NCI-H1105 (cell line): ENCODE data around the gene OTOG.

Experiments used
- DNase-seq: peaks from one replicate; lab custom pipeline; 2025; lab: John Stamatoyannopoulos, UW

OTOG gene

GRCh38 chr11:17541330-17541885, 5.7 kb upstream of the OTOG start:
- DNase-seq = no peak

DNA sequence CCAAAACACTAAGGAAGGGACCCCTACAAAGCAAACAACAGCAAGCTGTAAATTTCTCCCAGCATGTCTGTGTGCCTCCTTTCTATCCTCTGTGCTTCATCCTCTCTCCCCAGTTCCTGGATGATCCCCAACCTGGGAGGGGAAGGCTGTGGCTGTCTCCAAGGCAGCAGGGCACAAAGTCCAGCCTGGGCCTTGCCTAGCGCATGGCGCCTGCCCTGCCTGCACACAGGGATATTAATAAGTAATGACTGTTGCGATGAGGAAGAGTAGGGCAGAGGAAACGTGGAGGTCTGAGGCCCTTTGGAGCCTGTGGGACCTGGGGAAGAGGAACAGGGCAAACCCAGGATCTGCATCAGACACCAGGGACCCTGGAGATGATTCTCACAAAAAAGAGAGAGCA, 4.8 kb upstream of the OTOG start:
- no peak for DNase-seq

DNA sequence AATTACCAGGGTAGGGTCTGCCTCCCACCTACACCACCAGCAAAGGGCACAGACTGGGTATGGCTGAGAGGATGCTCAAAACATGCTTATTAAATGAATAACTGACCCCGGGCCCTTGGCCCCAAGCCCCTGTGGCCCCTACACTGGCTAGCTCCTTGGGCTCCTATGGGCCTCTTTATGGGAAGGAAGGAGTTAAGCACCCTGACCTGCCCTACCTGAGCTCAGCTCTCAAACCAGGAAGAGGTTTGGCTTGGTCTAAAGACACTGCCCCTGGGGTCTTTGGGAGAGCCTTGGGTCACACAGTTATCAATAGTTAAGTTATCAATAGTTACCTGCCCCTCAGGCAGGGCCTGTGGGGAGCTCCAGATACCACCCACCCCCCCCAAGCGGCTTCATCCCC, 4.0 kb upstream of the OTOG start:
- DNase-seq = no peak

- no peak for DNase-seq
Measured at GRCh38 chr11:17543574-17544180, 3.4 kb upstream of the OTOG start.

GRCh38 chr11:17544181-17544622, 2.9 kb upstream of the OTOG start, which contains the start of gene USH1C:
Gene USH1C (minus strand): TSS chr11:17544416. CDS start chr11:17544307, 109 bp downstream.
- DNase-seq = no peak

GRCh38 chr11:17546240-17546639, 819 bp upstream of the OTOG start:
- no peak for DNase-seq

DNA sequence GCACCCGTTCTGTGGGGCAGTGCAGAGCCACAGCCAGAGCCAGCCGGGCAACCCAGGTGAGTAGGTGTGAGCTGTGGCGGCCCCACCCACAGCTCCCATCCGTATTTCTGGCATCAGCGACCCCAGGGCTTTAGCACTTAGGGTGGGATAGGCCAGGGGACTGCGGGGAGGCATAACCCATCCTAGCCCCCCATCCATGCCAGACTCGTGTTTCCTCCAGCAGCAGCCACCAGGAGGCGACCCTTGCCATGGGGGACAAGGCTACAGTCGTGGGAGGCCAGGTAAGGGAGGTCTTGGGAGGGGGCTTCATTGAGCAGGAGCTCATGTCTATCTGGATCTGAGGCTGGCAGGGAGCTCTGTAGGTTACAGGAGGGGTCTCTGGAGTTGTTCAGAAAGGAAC, 873 bp downstream of the OTOG start:
- no peak for DNase-seq

DNA sequence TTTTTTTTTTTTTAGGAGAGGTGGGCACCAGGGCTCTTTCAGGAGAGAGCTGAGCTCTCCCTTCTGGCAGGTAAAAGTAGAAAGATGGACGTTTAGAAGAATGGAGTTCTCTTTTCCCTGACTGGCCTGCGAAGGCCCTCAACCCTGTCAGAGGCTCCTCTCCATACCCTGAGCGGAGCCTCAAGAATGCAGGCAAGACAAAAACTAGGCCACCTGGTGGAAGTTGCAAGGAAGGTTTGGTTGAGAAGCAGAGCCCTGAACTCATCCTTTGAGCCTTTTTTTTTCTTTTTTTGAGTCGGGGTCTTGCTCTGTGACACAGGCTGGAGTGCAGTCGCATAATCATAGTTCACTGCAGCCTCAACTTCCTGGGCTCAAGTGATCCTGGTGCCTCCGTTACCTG, 1.4 kb downstream of the OTOG start:
- no peak for DNase-seq

- DNase-seq = no peak
Measured at GRCh38 chr11:17550450-17551346, 3.6 kb downstream of the OTOG start.

DNA sequence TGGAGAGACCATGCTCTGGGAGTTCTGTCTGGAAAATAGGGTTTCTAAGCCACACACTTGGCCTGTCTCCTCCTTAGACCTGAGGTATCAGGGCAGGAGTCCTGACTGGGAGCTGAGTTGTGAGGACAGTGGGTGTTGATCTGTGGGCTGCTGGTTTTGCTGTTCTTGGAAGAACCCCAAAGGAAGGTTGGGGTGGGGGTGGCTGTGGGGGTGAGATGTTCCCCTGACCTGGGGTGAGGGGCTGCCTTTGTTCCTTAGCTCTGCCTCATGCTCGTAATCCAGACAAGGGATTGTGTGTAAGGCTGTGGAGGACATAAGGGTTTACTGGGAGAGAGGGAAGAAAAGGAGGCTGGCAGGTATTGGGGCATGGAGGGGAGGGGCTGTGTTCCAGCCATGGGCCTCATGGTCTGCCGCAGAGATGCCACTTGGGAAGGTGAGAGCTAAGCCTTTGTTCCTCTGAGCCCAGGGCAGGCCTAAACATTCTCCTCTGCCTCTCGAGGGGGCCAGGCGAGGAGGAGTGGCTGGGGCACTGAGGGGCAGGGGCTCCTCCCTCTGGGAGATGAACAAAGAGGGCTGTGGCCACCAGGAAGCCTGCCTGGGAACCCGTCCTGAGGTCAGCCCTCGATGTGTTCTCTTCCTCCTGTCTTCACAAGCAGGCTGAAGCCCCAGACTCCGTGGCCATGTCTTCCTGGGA, 4.4 kb downstream of the OTOG start:
- no peak for DNase-seq

DNA sequence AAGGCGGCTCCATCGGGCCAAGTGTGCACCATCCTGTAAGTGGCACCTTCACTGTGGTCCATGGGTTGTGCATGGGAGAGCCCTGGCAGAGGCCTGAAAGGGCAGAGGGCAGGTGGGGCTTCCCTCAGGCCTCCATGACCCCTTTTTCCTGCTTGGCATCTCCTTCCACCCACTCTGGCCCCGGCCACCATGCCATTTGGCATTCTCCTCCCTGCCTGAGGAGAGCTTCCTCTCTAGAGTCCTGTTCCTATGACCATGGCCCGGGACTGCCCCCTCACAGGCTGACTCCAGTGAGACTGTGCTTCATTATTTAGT, 4.9 kb downstream of the OTOG start:
- DNase-seq = no peak

- no peak for DNase-seq
Measured at GRCh38 chr11:17552392-17553248, 5.6 kb downstream of the OTOG start.

GRCh38 chr11:17553249-17553546, 6.1 kb downstream of the OTOG start:
- DNase-seq = no peak

- DNase-seq = no peak
Measured at GRCh38 chr11:17554487-17554886, 7.4 kb downstream of the OTOG start.

DNA sequence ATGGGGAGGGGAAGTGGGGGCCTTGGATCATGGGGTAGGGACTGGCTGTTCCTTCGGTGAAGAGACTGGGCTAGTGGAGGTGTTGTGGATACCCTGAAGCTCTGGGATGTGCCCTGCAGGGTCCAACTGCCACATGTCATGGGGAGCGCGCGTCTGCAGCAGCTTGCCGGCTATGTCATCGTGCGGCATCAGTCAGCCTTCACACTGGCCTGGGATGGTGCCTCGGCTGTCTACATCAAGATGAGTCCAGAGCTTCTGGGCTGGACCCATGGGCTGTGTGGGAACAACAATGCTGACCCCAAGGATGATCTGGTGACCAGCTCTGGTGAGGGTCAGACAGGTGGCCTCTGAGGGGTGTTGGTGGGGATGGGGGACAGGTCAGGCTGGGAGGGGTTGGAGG, 9.9 kb downstream of the OTOG start:
- no peak for DNase-seq

GRCh38 chr11:17558025-17558780, 11.1 kb downstream of the OTOG start:
- DNase-seq = no peak

GRCh38 chr11:17558916-17559315, 11.9 kb downstream of the OTOG start:
- DNase-seq = no peak

DNA sequence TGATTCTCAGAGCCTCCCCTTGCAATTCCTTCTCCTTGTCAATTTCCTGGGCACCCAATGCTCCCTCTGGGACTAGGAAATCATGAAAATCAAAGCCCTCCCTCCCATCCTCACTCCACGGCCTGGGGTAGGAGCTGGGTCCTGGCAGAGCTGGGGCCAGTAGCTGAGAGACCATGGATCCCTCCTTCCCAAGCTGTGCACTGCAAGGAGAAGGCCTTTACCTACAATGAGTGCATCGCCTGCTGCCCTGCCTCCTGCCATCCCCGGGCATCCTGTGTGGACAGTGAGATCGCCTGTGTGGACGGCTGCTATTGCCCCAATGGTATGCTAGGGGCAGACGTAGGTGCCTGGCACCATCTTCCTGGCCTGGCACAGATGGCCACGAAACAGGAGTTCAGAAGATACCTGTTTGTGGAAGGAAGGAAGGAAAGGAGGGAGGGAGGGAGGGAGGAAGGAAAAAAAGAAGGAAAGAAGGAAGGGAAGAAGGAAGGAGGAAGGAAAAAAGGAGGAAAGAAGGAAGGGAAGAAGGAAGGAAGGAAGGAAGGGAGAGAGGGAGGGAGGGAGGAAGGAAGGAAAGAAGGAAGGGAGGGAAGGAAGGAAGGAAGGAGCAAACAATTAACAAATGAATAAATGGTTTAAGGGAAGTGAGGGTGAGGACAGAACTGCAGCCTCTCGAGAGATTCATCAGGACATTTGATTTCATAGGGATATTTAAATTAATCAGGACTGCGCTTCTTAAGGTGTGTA, 12.5 kb downstream of the OTOG start:
- no peak for DNase-seq

- no peak for DNase-seq
Measured at GRCh38 chr11:17560281-17561110, 13.4 kb downstream of the OTOG start.

- DNase-seq = no peak
Measured at GRCh38 chr11:17561111-17561415, 14.0 kb downstream of the OTOG start.
